ENCODE results near the gene TNFSF8. TPM values are rescaled to one million over a fixed set of nuclear protein-coding genes. Genes with fewer than 3 reads are reported as not detected.

The TNFSF8 gene, protein sequence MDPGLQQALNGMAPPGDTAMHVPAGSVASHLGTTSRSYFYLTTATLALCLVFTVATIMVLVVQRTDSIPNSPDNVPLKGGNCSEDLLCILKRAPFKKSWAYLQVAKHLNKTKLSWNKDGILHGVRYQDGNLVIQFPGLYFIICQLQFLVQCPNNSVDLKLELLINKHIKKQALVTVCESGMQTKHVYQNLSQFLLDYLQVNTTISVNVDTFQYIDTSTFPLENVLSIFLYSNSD
- total RNA-seq (2022) (not detected in 2 replicates), Bru-seq, nascent RNA (percentile 3 among the genes with signal in this experiment), BruChase-seq, experiment 1, labeled RNA remaining after a 6-hour chase (not detected), BruChase-seq, experiment 2, labeled RNA remaining after a 2-hour chase (not detected)
- long read RNA-seq = 0 reads

DNA sequence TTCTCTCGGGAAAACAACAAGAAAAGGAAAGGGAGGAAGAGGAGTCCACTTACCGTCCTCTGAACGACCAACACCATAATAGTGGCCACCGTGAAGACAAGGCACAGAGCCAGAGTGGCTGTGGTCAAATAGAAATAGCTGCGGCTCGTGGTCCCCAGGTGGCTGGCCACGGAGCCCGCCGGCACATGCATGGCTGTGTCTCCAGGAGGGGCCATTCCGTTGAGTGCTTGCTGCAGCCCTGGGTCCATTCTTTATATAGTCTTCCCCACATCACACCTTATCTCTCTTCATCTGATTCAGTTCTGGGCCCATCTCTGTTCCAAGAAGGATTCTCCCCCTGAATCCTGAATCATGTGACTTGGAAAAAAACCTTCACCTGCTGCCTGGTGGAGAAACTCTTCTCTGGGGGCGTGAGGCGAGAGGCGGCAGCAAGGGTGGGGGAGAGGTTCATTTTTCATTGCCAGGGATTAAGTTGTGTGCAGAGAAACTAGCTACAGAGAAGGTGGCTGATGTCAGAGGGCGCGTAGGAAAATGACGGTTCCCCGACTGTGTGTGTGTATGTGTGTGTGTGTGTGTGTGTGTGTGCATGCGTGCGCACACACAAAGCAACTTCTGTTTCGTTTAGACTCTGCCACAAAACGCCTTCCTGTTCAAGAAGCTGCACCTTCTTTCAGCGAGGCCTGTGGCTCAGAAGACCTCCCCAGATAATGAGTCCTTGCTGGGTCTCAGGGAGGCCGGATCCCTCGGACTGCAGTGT, at the start of gene TNFSF8:
Gene TNFSF8, minus strand, starts transcription at position 536 of the 757 bp plus-strand sequence. Its CDS starts 288 bp downstream, at position 248.
- no peak for DNase-seq (ENCODE audit: unreplicated experiment)
- Mint-ChIP-seq H3K27ac (ENCODE audit: low read depth, unreplicated experiment) (no peak within 1 kb of the TSS), H3K4me1 (ENCODE audit: insufficient read depth, unreplicated experiment) (no peaks in the 10 kb centered on the region), H3K4me3 (ENCODE audit: unreplicated experiment) (no peak within 1 kb of the TSS), H3K9me3 (ENCODE audit: unreplicated experiment) (no peaks in the 10 kb centered on the region), H3K36me3 (ENCODE audit: insufficient read depth, unreplicated experiment) (no peaks in the 10 kb centered on the region), H3K27me3 (ENCODE audit: insufficient read depth, unreplicated experiment) (peaks cover 12% of the 10 kb centered on the region)
- ChIA-PET POLR2A (no interaction called here), CTCF (interaction anchor here (0.6 kb wide), 1 partner anchor 200 kb away, joined by 4 read pairs; no protein-coding TSS in a partner anchor)
- intact Hi-C loops (cut with micrococcal nuclease) = no loop called here
- BruUV-seq (replicated peaks) = no TSS peak
- TF ChIP-seq, protein P1, sequence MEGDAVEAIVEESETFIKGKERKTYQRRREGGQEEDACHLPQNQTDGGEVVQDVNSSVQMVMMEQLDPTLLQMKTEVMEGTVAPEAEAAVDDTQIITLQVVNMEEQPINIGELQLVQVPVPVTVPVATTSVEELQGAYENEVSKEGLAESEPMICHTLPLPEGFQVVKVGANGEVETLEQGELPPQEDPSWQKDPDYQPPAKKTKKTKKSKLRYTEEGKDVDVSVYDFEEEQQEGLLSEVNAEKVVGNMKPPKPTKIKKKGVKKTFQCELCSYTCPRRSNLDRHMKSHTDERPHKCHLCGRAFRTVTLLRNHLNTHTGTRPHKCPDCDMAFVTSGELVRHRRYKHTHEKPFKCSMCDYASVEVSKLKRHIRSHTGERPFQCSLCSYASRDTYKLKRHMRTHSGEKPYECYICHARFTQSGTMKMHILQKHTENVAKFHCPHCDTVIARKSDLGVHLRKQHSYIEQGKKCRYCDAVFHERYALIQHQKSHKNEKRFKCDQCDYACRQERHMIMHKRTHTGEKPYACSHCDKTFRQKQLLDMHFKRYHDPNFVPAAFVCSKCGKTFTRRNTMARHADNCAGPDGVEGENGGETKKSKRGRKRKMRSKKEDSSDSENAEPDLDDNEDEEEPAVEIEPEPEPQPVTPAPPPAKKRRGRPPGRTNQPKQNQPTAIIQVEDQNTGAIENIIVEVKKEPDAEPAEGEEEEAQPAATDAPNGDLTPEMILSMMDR (IDR thresholded peaks at IDR 0.05; ENCODE audit: unreplicated experiment) = no peak

DNA sequence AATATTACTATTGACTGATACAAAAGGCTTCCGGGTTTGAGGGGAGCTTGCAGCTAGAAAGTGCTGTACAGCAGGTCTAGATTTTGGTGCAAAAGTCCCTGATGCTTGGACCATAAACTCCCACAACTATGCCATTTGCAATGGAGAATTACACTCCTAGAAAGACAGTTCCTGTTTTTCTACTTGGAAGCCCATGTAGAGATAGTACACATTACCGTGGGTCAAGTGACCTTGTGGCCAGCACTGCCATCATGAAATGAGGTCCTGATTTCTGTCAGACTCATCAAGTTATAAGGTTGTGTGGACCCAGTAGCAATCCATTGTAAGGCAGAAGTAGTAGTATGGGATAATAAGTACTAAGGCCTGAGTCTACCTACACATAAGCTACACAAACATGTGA, 42.8 kb upstream of the TNFSF8 start:
- Mint-ChIP-seq H3K9me3 (ENCODE audit: unreplicated experiment) (no peaks in the 10 kb centered on the region), H3K4me1 (ENCODE audit: insufficient read depth, unreplicated experiment) (peaks cover 4% of the 10 kb centered on the region), H3K36me3 (ENCODE audit: insufficient read depth, unreplicated experiment) (no peaks in the 10 kb centered on the region), H3K4me3 (ENCODE audit: unreplicated experiment) (no peak overlapping the region), H3K27ac (ENCODE audit: low read depth, unreplicated experiment) (no peak overlapping the region), H3K27me3 (ENCODE audit: insufficient read depth, unreplicated experiment) (no peaks in the 10 kb centered on the region)
- ChIA-PET CTCF (interaction anchor here (1.2 kb wide), 1 partner anchor 12 kb away, joined by 5 read pairs; no protein-coding TSS in a partner anchor), POLR2A (interaction anchor here (0.7 kb wide), 2 partner anchors 64 to 1438 kb away, joined by 3 read pairs; no protein-coding TSS in a partner anchor)
- intact Hi-C loops (cut with micrococcal nuclease) = no loop called here
- BruUV-seq (replicated peaks) = no TSS peak
- DNase-seq (ENCODE audit: unreplicated experiment) = no peak
- TF ChIP-seq, protein P1 (IDR thresholded peaks at IDR 0.05; ENCODE audit: unreplicated experiment) = no peak

DNA sequence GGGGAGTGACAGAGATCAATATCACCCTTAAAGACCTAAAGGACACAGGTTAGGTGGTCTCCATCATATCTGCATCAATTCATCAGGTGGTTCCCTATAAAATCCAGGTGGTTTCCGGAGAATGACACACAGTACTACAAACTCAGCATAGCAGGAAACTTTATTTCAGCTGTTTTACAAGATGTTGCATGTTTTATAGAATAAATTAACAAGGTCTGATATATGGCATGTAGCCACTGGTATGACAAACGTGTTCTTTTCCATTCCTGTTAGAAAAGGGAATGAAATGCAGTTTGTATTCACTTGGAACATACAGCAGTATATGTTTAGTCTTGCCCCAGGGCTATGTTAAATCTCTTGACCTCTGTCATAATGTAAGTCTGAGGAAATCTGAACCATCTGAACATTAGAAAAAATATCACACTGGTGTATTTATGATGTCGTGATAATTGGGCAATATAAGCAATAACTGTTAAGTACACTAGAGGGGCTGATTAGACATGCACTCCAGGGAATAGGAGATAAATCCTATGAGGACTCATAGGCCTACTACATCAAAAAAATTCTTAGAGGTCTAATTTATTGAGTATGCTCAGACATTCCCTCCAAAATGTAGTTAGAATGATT, 42.2 kb upstream of the TNFSF8 start:
- Mint-ChIP-seq H3K27me3 (ENCODE audit: insufficient read depth, unreplicated experiment) (no peaks in the 10 kb centered on the region), H3K27ac (ENCODE audit: low read depth, unreplicated experiment) (no peak overlapping the region), H3K36me3 (ENCODE audit: insufficient read depth, unreplicated experiment) (no peaks in the 10 kb centered on the region), H3K4me3 (ENCODE audit: unreplicated experiment) (no peak overlapping the region), H3K4me1 (ENCODE audit: insufficient read depth, unreplicated experiment) (peaks cover 4% of the 10 kb centered on the region), H3K9me3 (ENCODE audit: unreplicated experiment) (no peaks in the 10 kb centered on the region)
- intact Hi-C loops (cut with micrococcal nuclease) = no loop called here
- TF ChIP-seq, protein P1 (IDR thresholded peaks at IDR 0.05; ENCODE audit: unreplicated experiment) = no peak
- CTCF ChIA-PET = interaction anchor here (0.6 to 1.2 kb wide), 2 partner anchors 11 to 41 kb away, joined by 3 to 5 read pairs; no protein-coding TSS in a partner anchor
- DNase-seq (ENCODE audit: unreplicated experiment) = no peak
- no TSS peak for BruUV-seq (replicated peaks)
- POLR2A ChIA-PET = interaction anchor here (0.6 to 0.7 kb wide), 2 partner anchors 295 to 1439 kb away, joined by 3 to 4 read pairs; no protein-coding TSS in a partner anchor

All from MCF 10A (cell line).